Measurements from ENCODE around the gene MBOAT2. TPM values are rescaled to one million over a fixed set of nuclear protein-coding genes. Genes with fewer than 3 reads are reported as not detected.

MBOAT2 gene
- total and polyA plus RNA-seq, 2 of the 13 experiments (the other 11 are each of a cell fraction or from before 2014, with no cell fraction given): 0.11 to 0.36 TPM

DNA sequence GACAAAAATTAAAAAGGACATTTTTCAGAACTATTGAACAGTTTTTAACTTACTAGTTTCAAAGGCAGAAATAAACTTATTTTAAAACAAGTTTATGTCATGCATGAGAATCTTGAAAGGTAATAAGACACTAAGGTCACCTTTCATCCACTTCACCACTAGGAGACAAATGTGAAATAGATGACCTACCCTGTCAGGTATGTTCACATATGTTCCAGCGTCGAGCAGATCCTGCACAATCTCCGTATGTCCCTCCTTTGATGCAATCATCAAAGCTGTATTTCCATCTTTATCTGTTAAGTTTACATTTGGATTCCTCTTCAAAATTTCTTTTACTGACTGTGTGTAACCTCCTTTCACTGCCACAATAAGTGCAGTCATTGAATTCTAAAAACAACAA lies 200.7 kb downstream of the MBOAT2 start:
- Histone ChIP-seq H3K4me1 (ENCODE audit: insufficient read depth, low read length) (peaks cover 5% of the 10 kb centered on the region; the same call in 1 of the 2 replicates), H3K4me3 (replicated peaks in 1 of 3; ENCODE audit: insufficient read depth in 1 of 3, low read depth in 2 of 3, low read length in 3 of 3) (no peak overlapping the region), H3K36me3 (replicated peaks in 1 of 2; ENCODE audit: control insufficient read depth in 1 of 2, insufficient read depth in 2 of 2, low read length in 2 of 2) (peaks cover 19 to 61% of the 10 kb centered on the region in 2 experiments), H3K27me3 (ENCODE audit: control insufficient read depth in 1 of 2, insufficient read depth in 2 of 2, low read length in 2 of 2) (no peaks in the 10 kb centered on the region), H3K79me2 (ENCODE audit: insufficient read depth, low read length) (no peaks in the 10 kb centered on the region), H3K9ac (ENCODE audit: insufficient read depth, low read depth, low read length) (no peak overlapping the region), H4K20me1 (ENCODE audit: insufficient read depth, low read length) (no peaks in the 10 kb centered on the region), H3K27ac (ENCODE audit: extremely low read length, insufficient read depth, low read length) (no peak overlapping the region), H3K4me2 (ENCODE audit: low read depth, low read length) (no peak overlapping the region), H2AFZ (ENCODE audit: low read length) (no peak overlapping the region), H3K9me3 (ENCODE audit: low read length) (no peaks in the 10 kb centered on the region)
- WGBS (ENCODE audit: low lambda C conversion rate): 88% methylated on average over 3 of the region's 3 CpGs
- DNase-seq (ENCODE audit: low spot score) (no peak), ATAC-seq (no peak), FAIRE-seq (no peak)
- no TSS peak for BruUV-seq (replicated peaks)
- ChIA-PET CTCF (ENCODE audit: low intra/inter-chr PET ratio, low total read pairs) (no interaction called here), POLR2A (no interaction called here)
- intact Hi-C loops (cut with micrococcal nuclease; ENCODE audit: unreplicated experiment): no loop called here
- in situ Hi-C loops (cut with HindIII; ENCODE audit: extremely low pct_ligation_motif_present, low pct_unique_long_range_greater_than_20kb): no loop called here
- TF ChIP-seq SALL1 (CRISPR knock-in tag; IDR thresholded peaks at IDR 0.05) (no peak), AGO2 (optimal IDR thresholded peaks at IDR 0.05; ENCODE audit: low read depth, low read length) (no peak), ZBTB7A (CRISPR knock-in tag; IDR thresholded peaks at IDR 0.05) (no peak), FOXM1 (CRISPR knock-in tag; IDR thresholded peaks at IDR 0.05) (no peak), ZNF24 (IDR thresholded peaks at IDR 0.05) (no peak), FIP1L1 (IDR thresholded peaks at IDR 0.05; ENCODE audit: borderline replicate concordance, insufficient read depth, low read depth, low read length) (no peak), YEATS4 (CRISPR knock-in tag; IDR thresholded peaks at IDR 0.05; ENCODE audit: borderline replicate concordance) (no peak), ZNF547 (CRISPR knock-in tag; IDR thresholded peaks at IDR 0.05) (no peak), ZNF496 (CRISPR knock-in tag; IDR thresholded peaks at IDR 0.05; ENCODE audit: insufficient replicate concordance) (no peak), RBM22 (optimal IDR thresholded peaks at IDR 0.05; ENCODE audit: low read length) (no peak), HNF4A (CRISPR knock-in tag; IDR thresholded peaks at IDR 0.05) (no peak), BRCA1 (CRISPR knock-in tag; IDR thresholded peaks at IDR 0.05) (no peak), ZNF607 (CRISPR knock-in tag; IDR thresholded peaks at IDR 0.05; ENCODE audit: borderline replicate concordance) (no peak)
- TF ChIP-seq, protein P1, sequence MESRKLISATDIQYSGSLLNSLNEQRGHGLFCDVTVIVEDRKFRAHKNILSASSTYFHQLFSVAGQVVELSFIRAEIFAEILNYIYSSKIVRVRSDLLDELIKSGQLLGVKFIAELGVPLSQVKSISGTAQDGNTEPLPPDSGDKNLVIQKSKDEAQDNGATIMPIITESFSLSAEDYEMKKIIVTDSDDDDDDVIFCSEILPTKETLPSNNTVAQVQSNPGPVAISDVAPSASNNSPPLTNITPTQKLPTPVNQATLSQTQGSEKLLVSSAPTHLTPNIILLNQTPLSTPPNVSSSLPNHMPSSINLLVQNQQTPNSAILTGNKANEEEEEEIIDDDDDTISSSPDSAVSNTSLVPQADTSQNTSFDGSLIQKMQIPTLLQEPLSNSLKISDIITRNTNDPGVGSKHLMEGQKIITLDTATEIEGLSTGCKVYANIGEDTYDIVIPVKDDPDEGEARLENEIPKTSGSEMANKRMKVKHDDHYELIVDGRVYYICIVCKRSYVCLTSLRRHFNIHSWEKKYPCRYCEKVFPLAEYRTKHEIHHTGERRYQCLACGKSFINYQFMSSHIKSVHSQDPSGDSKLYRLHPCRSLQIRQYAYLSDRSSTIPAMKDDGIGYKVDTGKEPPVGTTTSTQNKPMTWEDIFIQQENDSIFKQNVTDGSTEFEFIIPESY (CRISPR knock-in tag; IDR thresholded peaks at IDR 0.05): no peak
- TF ChIP-seq, protein P2, sequence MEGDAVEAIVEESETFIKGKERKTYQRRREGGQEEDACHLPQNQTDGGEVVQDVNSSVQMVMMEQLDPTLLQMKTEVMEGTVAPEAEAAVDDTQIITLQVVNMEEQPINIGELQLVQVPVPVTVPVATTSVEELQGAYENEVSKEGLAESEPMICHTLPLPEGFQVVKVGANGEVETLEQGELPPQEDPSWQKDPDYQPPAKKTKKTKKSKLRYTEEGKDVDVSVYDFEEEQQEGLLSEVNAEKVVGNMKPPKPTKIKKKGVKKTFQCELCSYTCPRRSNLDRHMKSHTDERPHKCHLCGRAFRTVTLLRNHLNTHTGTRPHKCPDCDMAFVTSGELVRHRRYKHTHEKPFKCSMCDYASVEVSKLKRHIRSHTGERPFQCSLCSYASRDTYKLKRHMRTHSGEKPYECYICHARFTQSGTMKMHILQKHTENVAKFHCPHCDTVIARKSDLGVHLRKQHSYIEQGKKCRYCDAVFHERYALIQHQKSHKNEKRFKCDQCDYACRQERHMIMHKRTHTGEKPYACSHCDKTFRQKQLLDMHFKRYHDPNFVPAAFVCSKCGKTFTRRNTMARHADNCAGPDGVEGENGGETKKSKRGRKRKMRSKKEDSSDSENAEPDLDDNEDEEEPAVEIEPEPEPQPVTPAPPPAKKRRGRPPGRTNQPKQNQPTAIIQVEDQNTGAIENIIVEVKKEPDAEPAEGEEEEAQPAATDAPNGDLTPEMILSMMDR (CRISPR knock-in tag; IDR thresholded peaks at IDR 0.05): no peak
- TF ChIP-seq, protein P3, sequence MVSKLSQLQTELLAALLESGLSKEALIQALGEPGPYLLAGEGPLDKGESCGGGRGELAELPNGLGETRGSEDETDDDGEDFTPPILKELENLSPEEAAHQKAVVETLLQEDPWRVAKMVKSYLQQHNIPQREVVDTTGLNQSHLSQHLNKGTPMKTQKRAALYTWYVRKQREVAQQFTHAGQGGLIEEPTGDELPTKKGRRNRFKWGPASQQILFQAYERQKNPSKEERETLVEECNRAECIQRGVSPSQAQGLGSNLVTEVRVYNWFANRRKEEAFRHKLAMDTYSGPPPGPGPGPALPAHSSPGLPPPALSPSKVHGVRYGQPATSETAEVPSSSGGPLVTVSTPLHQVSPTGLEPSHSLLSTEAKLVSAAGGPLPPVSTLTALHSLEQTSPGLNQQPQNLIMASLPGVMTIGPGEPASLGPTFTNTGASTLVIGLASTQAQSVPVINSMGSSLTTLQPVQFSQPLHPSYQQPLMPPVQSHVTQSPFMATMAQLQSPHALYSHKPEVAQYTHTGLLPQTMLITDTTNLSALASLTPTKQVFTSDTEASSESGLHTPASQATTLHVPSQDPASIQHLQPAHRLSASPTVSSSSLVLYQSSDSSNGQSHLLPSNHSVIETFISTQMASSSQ (IDR thresholded peaks at IDR 0.05; ENCODE audit: low read depth): no peak
- TF ChIP-seq, protein P3 (CRISPR knock-in tag; IDR thresholded peaks at IDR 0.05; ENCODE audit: borderline replicate concordance): no peak
- TF ChIP-seq, protein P4, sequence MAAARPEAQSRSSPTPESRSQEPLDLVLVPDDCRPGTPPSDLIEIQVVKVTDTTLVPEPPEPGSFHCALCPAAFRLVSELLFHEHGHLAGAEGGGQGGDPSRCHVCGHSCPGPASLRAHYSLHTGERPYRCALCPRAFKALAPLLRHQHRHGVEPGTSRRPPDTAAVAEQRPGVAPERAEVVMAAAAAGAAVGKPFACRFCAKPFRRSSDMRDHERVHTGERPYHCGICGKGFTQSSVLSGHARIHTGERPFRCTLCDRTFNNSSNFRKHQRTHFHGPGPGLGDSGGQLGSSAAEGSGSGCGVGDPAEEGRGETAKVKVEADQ (CRISPR knock-in tag; IDR thresholded peaks at IDR 0.05; ENCODE audit: borderline replicate concordance): no peak

All from HepG2 (cell line).